Sigmoid colon (tissue), 4 donors: ENCODE measurements around the gene DIPK2A.

Experiments
- CTCF ChIP-seq, 4 experiments: fragments of 450-650 bp in 3 of 4; fragments of 200-600 bp in 1 of 4; IDR thresholded peaks; one replicate each; pipeline ENCODE4 v1.5.1; 2016 to 2019; ENCODE audit warnings: antibody characterized with exemption in 4 of 4, mild to moderate bottlenecking in 3 of 4, moderate library complexity in 2 of 4
- POLR2A ChIP-seq, 2 donors: fragments of 450-650 bp; IDR thresholded peaks; one replicate each; pipeline ENCODE4 v1.6.1; 2016; ENCODE audit warnings: antibody characterized with exemption in 2 of 2, mild to moderate bottlenecking in 2 of 2, moderate library complexity in 2 of 2
- POLR2AphosphoS5 ChIP-seq, 4 donors: sonication (generic); formaldehyde crosslinking; IDR thresholded peaks; one replicate each; pipeline ENCODE4 v1.6.1; 2017; ENCODE audit warnings: antibody characterized with exemption in 4 of 4

GRCh38 chr3:143979813-143980212, 8.2 kb downstream of the DIPK2A start:
- TF ChIP-seq POLR2A (IDR thresholded peaks at IDR 0.05): no peak
- no peak for TF ChIP-seq CTCF (IDR thresholded peaks at IDR 0.05)
- no peak for TF ChIP-seq POLR2AphosphoS5 (IDR thresholded peaks at IDR 0.05)
